GM12878 (cell line): ENCODE data around the gene NSFL1C. TPM values are rescaled to one million over a fixed set of nuclear protein-coding genes. Genes with fewer than 3 reads are reported as not detected.

ENCODE experiments used
- ATAC-seq: fragments of 200-7000 bp; cut with Tn5 transposase; 3 replicates; pipeline ENCODE4 v1.9.1; 2020; ENCODE audit warnings: mild to moderate bottlenecking, moderate library complexity
- BruUV-seq: library from RNA; stranded (reverse); fragments of 400-500 nt; replicated peaks from 2 replicates; lab custom pipeline; 2021; lab: Mats Ljungman, UMichigan
- CTCF ChIA-PET: fragments of 300-600 bp; sonication (Branson Sonifier 250); formaldehyde crosslinking; extraction: SDS; loops from one replicate; lab custom pipeline; 2021; ENCODE audit warnings: inconsistent platforms; lab: Yijun Ruan, JAX
- POLR2A ChIA-PET: fragments of 350-600 bp; formaldehyde crosslinking; extraction: SDS; loops from one replicate; lab custom pipeline; 2021; ENCODE audit warnings: inconsistent platforms; lab: Charles Lee
- RAD21 ChIA-PET: fragments of 300-600 bp; sonication (Branson Sonifier 250); formaldehyde crosslinking; loops from one replicate; lab custom pipeline; 2023; ENCODE audit warnings: antibody characterized with exemption; ENCODE audit not compliant: unreplicated experiment; lab: Charles Lee
- SMC1A ChIA-PET: fragments of 300-600 bp; sonication (Branson Sonifier 250); formaldehyde crosslinking; loops from one replicate; lab custom pipeline; 2023; ENCODE audit not compliant: unreplicated experiment, uncharacterized antibody; lab: Charles Lee
- DNase-seq: peaks from one replicate; pipeline ENCODE4 v3.0.0-alpha.2; 2011; ENCODE audit warnings: low read depth, low spot score
- FAIRE-seq: peaks from 3 replicates; lab custom pipeline; 2011; peaks lifted over from hg19 to GRCh38; lab: Jason Lieb, UNC
- H2AFZ ChIP-seq: 2 replicates; pipeline ENCODE4 v1.6.0; 2011; ENCODE audit warnings: low read depth, low read length, control low read depth; ENCODE audit not compliant: control insufficient read depth
- H3K27ac ChIP-seq: 2 replicates; pipeline ENCODE4 v1.5.1; 2011; ENCODE audit warnings: control low read depth; ENCODE audit not compliant: control insufficient read depth, insufficient read depth
- H3K27me3 ChIP-seq, 2 experiments: replicated peaks in 1 of 2; 2 replicates each; pipeline versions ENCODE4 v1.6.0 to v1.6.1; 2011; ENCODE audit warnings: low read length in 1 of 2; ENCODE audit not compliant: control insufficient read depth in 2 of 2, insufficient read depth in 2 of 2
- H3K36me3 ChIP-seq, 2 experiments: 2 replicates each; pipeline ENCODE4 v1.5.1; 2011; ENCODE audit warnings: low read length in 1 of 2; ENCODE audit not compliant: control insufficient read depth in 2 of 2, insufficient read depth in 2 of 2
- H3K4me1 ChIP-seq: 2 replicates; pipeline ENCODE4 v1.6.1; 2011; ENCODE audit warnings: mild to moderate bottlenecking, low read length, moderate library complexity, mixed read lengths; ENCODE audit not compliant: control insufficient read depth, insufficient read depth
- H3K4me2 ChIP-seq: 2 replicates; pipeline ENCODE4 v1.6.0; 2011; ENCODE audit warnings: control low read depth; ENCODE audit not compliant: control insufficient read depth, insufficient read depth
- H3K4me3 ChIP-seq: fragments of 200-600 bp; sonication (generic); 2 replicates; pipeline ENCODE4 v1.5.1; 2016
- H3K79me2 ChIP-seq: 2 replicates; pipeline ENCODE4 v1.6.0; 2011; ENCODE audit warnings: low read length; ENCODE audit not compliant: control insufficient read depth, insufficient read depth
- H3K9ac ChIP-seq: 2 replicates; pipeline ENCODE4 v1.8.0; 2011; ENCODE audit warnings: low read length, control low read depth, mixed read lengths; ENCODE audit not compliant: control insufficient read depth, insufficient read depth
- H3K9me3 ChIP-seq: replicated peaks from 3 replicates; pipeline ENCODE4 v1.5.1; 2011; ENCODE audit warnings: mild to moderate bottlenecking, low read length; ENCODE audit not compliant: control insufficient read depth, insufficient read depth
- H4K20me1 ChIP-seq: 2 replicates; pipeline ENCODE4 v1.6.0; 2011; ENCODE audit not compliant: control insufficient read depth, insufficient read depth
- BHLHE40 ChIP-seq, 2 experiments: fragments of 450-650 bp in 1 of 2; IDR thresholded peaks; 2 replicates each; pipeline ENCODE4 v1.6.1; 2011 to 2017; ENCODE audit warnings: low read depth in 2 of 2, borderline replicate concordance in 1 of 2, improper control_type of control experiment in 1 of 2, low read length in 1 of 2, mild to moderate bottlenecking in 1 of 2
- ELK1 ChIP-seq: IDR thresholded peaks from 2 replicates; pipeline ENCODE4 v1.6.1; 2012; ENCODE audit warnings: low read depth, low read length, improper control_type of control experiment
- IKZF1 ChIP-seq: fragments of 450-650 bp; conservative IDR thresholded peaks from 2 replicates; pipeline ENCODE4 v1.6.1; 2017; ENCODE audit warnings: antibody characterized with exemption, mild to moderate bottlenecking
- JUND ChIP-seq: IDR thresholded peaks from 2 replicates; pipeline ENCODE4 v1.6.1; 2012; ENCODE audit warnings: low read depth, mild to moderate bottlenecking, low read length, improper control_type of control experiment, moderate library complexity
- KDM1A ChIP-seq: fragments of 200-600 bp; sonication (generic); IDR thresholded peaks from 2 replicates; pipeline ENCODE4 v1.6.1; 2016; ENCODE audit warnings: borderline replicate concordance
- MAX ChIP-seq: IDR thresholded peaks from 2 replicates; pipeline ENCODE4 v1.6.1; 2012; ENCODE audit warnings: low read depth, low read length, improper control_type of control experiment
- MXI1 ChIP-seq: fragments of 150-350 bp; IDR thresholded peaks from 2 replicates; pipeline ENCODE4 v1.6.1; 2011; ENCODE audit warnings: low read depth, mild to moderate bottlenecking, inconsistent platforms, low read length, improper control_type of control experiment
- NKRF ChIP-seq: fragments of 450-650 bp; conservative IDR thresholded peaks from 2 replicates; pipeline ENCODE4 v1.6.1; 2017; ENCODE audit warnings: mild to moderate bottlenecking, moderate library complexity
- POLR2AphosphoS2 ChIP-seq: IDR thresholded peaks from 2 replicates; pipeline ENCODE4 v1.6.1; 2011; ENCODE audit warnings: low read depth, mild to moderate bottlenecking, low read length, improper control_type of control experiment, moderate library complexity
- RELB ChIP-seq: fragments of 450-650 bp; IDR thresholded peaks from 2 replicates; pipeline ENCODE4 v1.6.1; 2017; ENCODE audit warnings: low read depth, mild to moderate bottlenecking, moderate library complexity
- SMAD1 ChIP-seq: fragments of 450-650 bp; IDR thresholded peaks from 2 replicates; pipeline ENCODE4 v1.6.1; 2018; ENCODE audit warnings: mild to moderate bottlenecking, low read depth; ENCODE audit not compliant: partially characterized antibody
- SMARCA5 ChIP-seq: fragments of 450-650 bp; IDR thresholded peaks from 2 replicates; pipeline ENCODE4 v1.6.1; 2017; ENCODE audit warnings: mild to moderate bottlenecking
- TAF1 ChIP-seq: IDR thresholded peaks from 2 replicates; pipeline ENCODE4 v1.6.1; 2011; ENCODE audit warnings: mild to moderate bottlenecking, low read depth, low read length, borderline replicate concordance
- TARDBP ChIP-seq: IDR thresholded peaks from 2 replicates; pipeline ENCODE4 v1.6.1; 2016; ENCODE audit warnings: borderline replicate concordance
- WGBS: methylation state at CpG from one replicate; pipeline ENCODE4 v1.1.6; 2016; ENCODE audit warnings: low lambda C conversion rate; ENCODE audit not compliant: insufficient replicate concordance, insufficient coverage; ENCODE audit errors: missing lambda C conversion rate; 5-methylcytosine and 5-hydroxymethylcytosine counted together
- in situ Hi-C: fragments of 300-500 bp; cut with MboI; formaldehyde crosslinking; loops from 9 replicates; pipeline ENCODE4 v1.14.3; 2018; ENCODE audit warnings: mixed read lengths
- intact Hi-C: fragments of 100-400 bp; cut with micrococcal nuclease; formaldehyde crosslinking; loops from one replicate; pipeline ENCODE4 v1.14.2; 2022; ENCODE audit not compliant: unreplicated experiment
- polyA plus RNA-seq, 11 experiments: library from polyadenylated mRNA; depleted of rRNA in 4 of 11; unstranded in 6 of 11; stranded (reverse) in 5 of 11; fragments of >200 nt; fragmentation: Nextera tagmentation in 4 of 11; fragmentation: Illumina TruSeq in 1 of 11; extraction: Ambion mirVana in 4 of 11; extraction: Trizol in 1 of 11; gene quantifications; 1 replicate in 1 of 11; 2 replicates in 10 of 11; pipeline versions ENCODE4 v1.2.1 to v1.2.3, GENCODE V29; 2011 to 2016; ENCODE audit warnings: inconsistent platforms in 2 of 11, missing spikeins in 2 of 11, low read depth in 1 of 11
- total RNA-seq, 4 experiments: library from RNA; depleted of rRNA in 3 of 4; stranded (reverse); fragments of >200 nt in 3 of 4; fragmentation: Illumina TruSeq in 1 of 4; extraction: Trizol in 1 of 4; gene quantifications; 2 replicates each; pipeline versions ENCODE4 v1.2.1 to v1.2.3, GENCODE V29; 2013 to 2021

Gene NSFL1C
- total and polyA plus RNA-seq, 10 of the 15 experiments (the other 5 are each of a cell fraction or from before 2014, with no cell fraction given) = 21.5 to 100 (median 38.1) TPM

- Histone ChIP-seq H3K36me3 (no peaks in the 10 kb centered on the region), H3K9ac (no peak overlapping the region), H3K27ac (no peak overlapping the region), H3K27me3 (peaks cover 0 to 2% of the 10 kb centered on the region in 2 experiments; a peak in 2 of 4 replicates), H3K9me3 (no peaks in the 10 kb centered on the region; the same call in 2 of the 3 replicates), H3K4me1 (no peaks in the 10 kb centered on the region), H3K4me3 (no peak overlapping the region), H3K4me2 (no peak overlapping the region), H3K79me2 (no peaks in the 10 kb centered on the region), H4K20me1 (no peaks in the 10 kb centered on the region), H2AFZ (no peak overlapping the region)
- ATAC-seq (no peak), DNase-seq (no peak), FAIRE-seq (no peak)
- ChIA-PET CTCF (no interaction called here), POLR2A (no interaction called here), SMC1A (no interaction called here), RAD21 (no interaction called here)
- TF ChIP-seq IKZF1 = no peak
- no peak for TF ChIP-seq MAX
- no peak for TF ChIP-seq KDM1A
- TF ChIP-seq SMAD1 = no peak
- TF ChIP-seq MXI1 = no peak
- TF ChIP-seq JUND = no peak
- TF ChIP-seq NKRF = no peak
- TF ChIP-seq ELK1 = no peak
- TF ChIP-seq BHLHE40 (IDR thresholded peaks at IDR 0.05; ENCODE audit: borderline replicate concordance in 1 of 2, low read depth in 2 of 2, low read length in 1 of 2) = no peak
- no peak for TF ChIP-seq SMARCA5
- no peak for TF ChIP-seq RELB
- no peak for TF ChIP-seq POLR2AphosphoS2
- no peak for TF ChIP-seq TAF1
- no peak for TF ChIP-seq TARDBP
- no TSS peak for BruUV-seq
- 51% methylated on average over 5 of the region's 5 CpGs for WGBS
- in situ Hi-C loops (no loop called here), intact Hi-C loops (no loop called here)
These were observed 49.4 kb downstream of the NSFL1C start for GRCh38 chr20:1417273-1417672.
